ENCODE data around the gene CSPG4. TPM values are rescaled to one million over a fixed set of nuclear protein-coding genes. Genes with fewer than 3 reads are reported as not detected.

The CSPG4 gene
- total and polyA plus RNA-seq, 2 donors (not counting 3 experiments of a cell fraction or from before 2014, with no cell fraction given): not detected

GRCh38 chr15:75639191-75639708 is 73.4 kb downstream of the CSPG4 start:
- Histone ChIP-seq H3K9ac (replicated peaks; ENCODE audit: extremely low read depth, insufficient read depth, low read length) (peak overlapping the region; percentile 10), H2AFZ (ENCODE audit: low read depth, low read length) (peak overlapping the region; percentile 6), H3K9me1 (replicated peaks; ENCODE audit: control insufficient read depth, extremely low read depth, insufficient read depth, low read length) (no peaks in the 10 kb centered on the region), H3K4me3 (replicated peaks in 1 of 3; ENCODE audit: insufficient read depth in 1 of 3, low read depth in 1 of 3, low read length in 3 of 3) (peak overlapping the region; percentile 9 to 68 (median 60)), H3K79me2 (ENCODE audit: control insufficient read depth, insufficient read depth, low read length) (peaks cover 10% of the 10 kb centered on the region), H3K27ac (ENCODE audit: insufficient read depth, low read depth, low read length) (peak overlapping the region; percentile 0), H3K36me3 (ENCODE audit: control insufficient read depth in 2 of 2, extremely low read depth in 1 of 2, insufficient read depth in 2 of 2, low read length in 2 of 2) (no peaks in the 10 kb centered on the region), H4K20me1 (replicated peaks; ENCODE audit: control insufficient read depth, extremely low read depth, insufficient read depth, low read length) (no peaks in the 10 kb centered on the region), H3K4me2 (ENCODE audit: insufficient read depth, low read length) (peak overlapping the region; percentile 80), H3K27me3 (ENCODE audit: control insufficient read depth in 2 of 2, insufficient read depth in 2 of 2, low read length in 2 of 2) (no peaks in the 10 kb centered on the region), H3K9me3 (replicated peaks; ENCODE audit: control insufficient read depth, insufficient read depth, low read length) (no peaks in the 10 kb centered on the region), H3K4me1 (ENCODE audit: control insufficient read depth, extremely low read depth, insufficient read depth, low read length) (peaks cover 23% of the 10 kb centered on the region)
- FAIRE-seq (peak; percentile 31), DNase-seq (ENCODE audit: low read depth, low spot score) (peak; percentile 56)
- intact Hi-C loops (cut with micrococcal nuclease): loop anchor here (2.0 kb wide), 3 partner anchors 28 to 186 kb away; no protein-coding TSS in a partner anchor
- no peak for TF ChIP-seq POLR2AphosphoS5 (IDR thresholded peaks at IDR 0.05; ENCODE audit: insufficient read depth, low read depth, low read length)
- no peak for TF ChIP-seq FOS (IDR thresholded peaks at IDR 0.05; ENCODE audit: borderline replicate concordance, insufficient read depth, low read length)
- no peak for TF ChIP-seq POLR2A (IDR thresholded peaks at IDR 0.05; ENCODE audit: low read depth, low read length)
- no peak for TF ChIP-seq GATA2 (IDR thresholded peaks at IDR 0.05; ENCODE audit: insufficient read depth, insufficient read length, low read depth, low read length)
- TF ChIP-seq MYC (IDR thresholded peaks at IDR 0.05; ENCODE audit: low read depth, low read length): no peak
- no peak for TF ChIP-seq CTCF (IDR thresholded peaks at IDR 0.05; ENCODE audit: extremely low read depth in 1 of 2, insufficient read depth in 1 of 2, low read depth in 1 of 2, low read length in 2 of 2)
- no peak for TF ChIP-seq MAX (IDR thresholded peaks at IDR 0.05; ENCODE audit: insufficient read depth, insufficient read length)
- TSS peak; percentile 69 for BruUV-seq (replicated peaks)
- POLR2A ChIA-PET: interaction anchor here (0.6 to 1.8 kb wide), 7 partner anchors 13 to 271 kb away, joined by 4 to 7 read pairs (median 6); partner anchors contain the start of genes MAN2C1 and SNUPN
- dilution Hi-C loops (cut with MboI; ENCODE audit: extremely low pct_ligation_motif_present, low sequenced_read_pairs): no loop called here
- CTCF ChIA-PET: interaction anchor here (0.8 to 4.3 kb wide), 12 partner anchors 8 to 185 kb away, joined by 3 to 65 read pairs (median 8); partner anchors contain the start of genes PTPN9, SNUPN and SNX33
